ENCODE data around the gene CD300LF.

- TF ChIP-seq, protein P1, sequence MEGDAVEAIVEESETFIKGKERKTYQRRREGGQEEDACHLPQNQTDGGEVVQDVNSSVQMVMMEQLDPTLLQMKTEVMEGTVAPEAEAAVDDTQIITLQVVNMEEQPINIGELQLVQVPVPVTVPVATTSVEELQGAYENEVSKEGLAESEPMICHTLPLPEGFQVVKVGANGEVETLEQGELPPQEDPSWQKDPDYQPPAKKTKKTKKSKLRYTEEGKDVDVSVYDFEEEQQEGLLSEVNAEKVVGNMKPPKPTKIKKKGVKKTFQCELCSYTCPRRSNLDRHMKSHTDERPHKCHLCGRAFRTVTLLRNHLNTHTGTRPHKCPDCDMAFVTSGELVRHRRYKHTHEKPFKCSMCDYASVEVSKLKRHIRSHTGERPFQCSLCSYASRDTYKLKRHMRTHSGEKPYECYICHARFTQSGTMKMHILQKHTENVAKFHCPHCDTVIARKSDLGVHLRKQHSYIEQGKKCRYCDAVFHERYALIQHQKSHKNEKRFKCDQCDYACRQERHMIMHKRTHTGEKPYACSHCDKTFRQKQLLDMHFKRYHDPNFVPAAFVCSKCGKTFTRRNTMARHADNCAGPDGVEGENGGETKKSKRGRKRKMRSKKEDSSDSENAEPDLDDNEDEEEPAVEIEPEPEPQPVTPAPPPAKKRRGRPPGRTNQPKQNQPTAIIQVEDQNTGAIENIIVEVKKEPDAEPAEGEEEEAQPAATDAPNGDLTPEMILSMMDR (IDR thresholded peaks at IDR 0.05) = no peak
- no peak for TF ChIP-seq POLR2A (IDR thresholded peaks at IDR 0.05)
Observed at GRCh38 chr17:74759941-74760340, 47.2 kb upstream of the CD300LF start.

All from uterus (tissue), 2 donors.